HepG2 (cell line): ENCODE data around the gene FAM216A. TPM values are rescaled to one million over a fixed set of nuclear protein-coding genes. Genes with fewer than 3 reads are reported as not detected.

ENCODE experiments used
- ATAC-seq: fragments of 200-7000 bp; cut with Tn5 transposase; 3 replicates; pipeline ENCODE4 v1.9.1; 2020; ENCODE audit warnings: mild to moderate bottlenecking, moderate library complexity
- BruUV-seq: library from RNA; stranded (reverse); fragments of 400-500 nt; replicated peaks from 2 replicates; lab custom pipeline; 2021; lab: Mats Ljungman, UMichigan
- CTCF ChIA-PET: fragments of 300-600 bp; formaldehyde crosslinking; extraction: SDS; loops from one replicate; lab custom pipeline; 2021; ENCODE audit warnings: low total read pairs, inconsistent platforms, low intra/inter-chr PET ratio; lab: Yijun Ruan, JAX
- POLR2A ChIA-PET: fragments of 350-600 bp; sonication (Branson Sonifier 250); formaldehyde crosslinking; loops from one replicate; lab custom pipeline; 2020; ENCODE audit warnings: antibody characterized with exemption, inconsistent platforms; lab: Yijun Ruan, JAX
- DNase-seq: peaks from one replicate; pipeline ENCODE4 v3.0.0-alpha.2; 2015; ENCODE audit warnings: low spot score
- FAIRE-seq: peaks from 3 replicates; lab custom pipeline; 2011; peaks lifted over from hg19 to GRCh38; lab: Jason Lieb, UNC
- H2AFZ ChIP-seq: one replicate; pipeline ENCODE4 v1.6.1; 2011; ENCODE audit warnings: low read length, inconsistent platforms
- H3K27ac ChIP-seq: fragments of 300-600 bp; 3 replicates; pipeline ENCODE4 v1.8.0; 2011; ENCODE audit warnings: mixed run types, mild to moderate bottlenecking, mixed read lengths, low read length, inconsistent platforms; ENCODE audit not compliant: insufficient read depth; ENCODE audit errors: extremely low read length
- H3K27me3 ChIP-seq, 2 experiments: fragments of 200-600 bp in 1 of 2; 2 replicates in 1 of 2; 3 replicates in 1 of 2; pipeline versions ENCODE4 v1.6.0 to v1.8.0; 2011; ENCODE audit warnings: low read length in 2 of 2, mild to moderate bottlenecking in 2 of 2, moderate library complexity in 2 of 2, inconsistent platforms in 1 of 2; ENCODE audit not compliant: insufficient read depth in 2 of 2, control insufficient read depth in 1 of 2
- H3K36me3 ChIP-seq, 2 experiments: fragments of 200-600 bp in 1 of 2; replicated peaks in 1 of 2; 2 replicates in 1 of 2; 3 replicates in 1 of 2; pipeline versions ENCODE4 v1.5.1 to v1.8.0; 2011; ENCODE audit warnings: low read length in 2 of 2, inconsistent platforms in 1 of 2; ENCODE audit not compliant: insufficient read depth in 2 of 2, control insufficient read depth in 1 of 2
- H3K4me1 ChIP-seq: 2 replicates; pipeline ENCODE4 v1.5.1; 2012; ENCODE audit warnings: low read length, inconsistent platforms; ENCODE audit not compliant: insufficient read depth
- H3K4me2 ChIP-seq: 2 replicates; pipeline ENCODE4 v1.6.0; 2011; ENCODE audit warnings: low read depth, low read length, inconsistent platforms
- H3K4me3 ChIP-seq, 3 experiments: fragments of 200-600 bp in 1 of 3; sonication (generic), shearing (Covaris generic) in 1 of 3; replicated peaks in 1 of 3; 2 replicates each; pipeline ENCODE4 v1.5.1; 2011 to 2016; ENCODE audit warnings: low read length in 3 of 3, inconsistent platforms in 2 of 3, low read depth in 2 of 3, mild to moderate bottlenecking in 2 of 3, control low read depth in 1 of 3, mixed read lengths in 1 of 3; ENCODE audit not compliant: insufficient read depth in 1 of 3
- H3K79me2 ChIP-seq: one replicate; pipeline ENCODE4 v1.6.1; 2011; ENCODE audit warnings: low read length, inconsistent platforms; ENCODE audit not compliant: insufficient read depth
- H3K9ac ChIP-seq: 2 replicates; pipeline ENCODE4 v1.6.0; 2011; ENCODE audit warnings: mild to moderate bottlenecking, low read depth, low read length, inconsistent platforms; ENCODE audit not compliant: insufficient read depth
- H3K9me3 ChIP-seq: 2 replicates; pipeline ENCODE4 v1.5.1; 2012; ENCODE audit warnings: mild to moderate bottlenecking, low read length
- H4K20me1 ChIP-seq: 2 replicates; pipeline ENCODE4 v1.6.0; 2011; ENCODE audit warnings: inconsistent platforms, mild to moderate bottlenecking, low read length, moderate library complexity; ENCODE audit not compliant: insufficient read depth
- BRCA1 ChIP-seq: sonication (generic); formaldehyde crosslinking; IDR thresholded peaks from 2 replicates; pipeline ENCODE4 v1.4.0; 2020; ENCODE audit warnings: missing genetic modification reagents
- FIP1L1 ChIP-seq: fragments of 200-400 bp; formaldehyde crosslinking; IDR thresholded peaks from 2 replicates; pipeline ENCODE4 v1.6.1; 2018; ENCODE audit warnings: low read depth, mild to moderate bottlenecking, low read length, moderate library complexity, borderline replicate concordance; ENCODE audit not compliant: insufficient read depth
- HOXA3 ChIP-seq: sonication (generic); formaldehyde crosslinking; IDR thresholded peaks from 2 replicates; pipeline ENCODE4 v1.5.0; 2020; ENCODE audit warnings: missing genetic modification reagents
- MAFG ChIP-seq: sonication (generic); formaldehyde crosslinking; IDR thresholded peaks from 2 replicates; pipeline ENCODE4 v1.5.1; 2020; ENCODE audit warnings: mild to moderate bottlenecking, missing genetic modification reagents
- RFX1 ChIP-seq: fragments of 450-650 bp; IDR thresholded peaks from 2 replicates; pipeline ENCODE4 v1.6.1; 2017
- ZBTB8A ChIP-seq: sonication (generic); formaldehyde crosslinking; IDR thresholded peaks from 2 replicates; pipeline ENCODE4 v1.4.0; 2020; ENCODE audit warnings: mild to moderate bottlenecking, low read depth, missing genetic modification reagents, borderline replicate concordance
- ZFP62 ChIP-seq: sonication (generic); formaldehyde crosslinking; IDR thresholded peaks from 2 replicates; pipeline ENCODE4 v1.4.0; 2020; ENCODE audit warnings: missing genetic modification reagents
- ZMYM2 ChIP-seq: sonication (generic); formaldehyde crosslinking; IDR thresholded peaks from 2 replicates; pipeline ENCODE4 v1.8.0; 2022; ENCODE audit warnings: mild to moderate bottlenecking, missing genetic modification reagents
- ZNF407 ChIP-seq: sonication (generic); formaldehyde crosslinking; IDR thresholded peaks from one replicate; pipeline ENCODE4 v1.5.1; 2020; ENCODE audit warnings: mild to moderate bottlenecking, missing genetic modification reagents; ENCODE audit errors: not compliant biosample characterization
- ZNF556 ChIP-seq: sonication (generic); formaldehyde crosslinking; IDR thresholded peaks from 2 replicates; pipeline ENCODE4 v1.4.0; 2020; ENCODE audit warnings: mild to moderate bottlenecking, missing genetic modification reagents, borderline replicate concordance
- ZNF574 ChIP-seq: sonication (generic); formaldehyde crosslinking; IDR thresholded peaks from 2 replicates; pipeline ENCODE4 v1.4.0; 2020; ENCODE audit warnings: missing genetic modification reagents
- ZNF792 ChIP-seq: IDR thresholded peaks from 2 replicates; pipeline ENCODE4 v1.6.1; 2016
- WGBS: methylation state at CpG from one replicate; pipeline ENCODE4 v1.1.6; 2017; ENCODE audit warnings: low lambda C conversion rate; 5-methylcytosine and 5-hydroxymethylcytosine counted together
- in situ Hi-C: cut with HindIII; loops from 2 replicates; pipeline ENCODE4 v1.10.0; 2017; ENCODE audit warnings: low pct_unique_long_range_greater_than_20kb; ENCODE audit not compliant: extremely low pct_ligation_motif_present
- intact Hi-C: fragments of 100-400 bp; cut with micrococcal nuclease; formaldehyde crosslinking; loops from one replicate; pipeline ENCODE4 v1.10.0; 2022; ENCODE audit not compliant: unreplicated experiment
- polyA plus RNA-seq, 8 experiments: library from polyadenylated mRNA; depleted of rRNA in 3 of 8; stranded (reverse) in 7 of 8; unstranded in 1 of 8; fragments of >200 nt; fragmentation: Illumina TruSeq in 4 of 8; extraction: Trizol in 4 of 8; gene quantifications; 2 replicates each; pipeline versions ENCODE4 v1.2.1 to v1.2.3, GENCODE V29; 2011 to 2016; ENCODE audit warnings: low read depth in 4 of 8, missing spikeins in 1 of 8, mixed read lengths in 1 of 8; ENCODE audit not compliant: insufficient read depth in 1 of 8
- total RNA-seq, 5 experiments: library from RNA; depleted of rRNA; stranded (reverse); fragments of >200 nt; fragmentation: Illumina TruSeq; extraction: Trizol; gene quantifications; 2 replicates each; pipeline ENCODE4 v1.2.3, GENCODE V29; 2016; ENCODE audit warnings: low read depth in 1 of 5
- TF ChIP-seq, protein P1 (sequence below): sonication (generic); formaldehyde crosslinking; conservative IDR thresholded peaks from 2 replicates; pipeline ENCODE4 v1.8.0; 2022; ENCODE audit warnings: low read depth, missing genetic modification reagents

FAM216A gene
- total and polyA plus RNA-seq, 2 of the 13 experiments (the other 11 are each of a cell fraction or from before 2014, with no cell fraction given): 20.3 to 31.2 TPM

DNA sequence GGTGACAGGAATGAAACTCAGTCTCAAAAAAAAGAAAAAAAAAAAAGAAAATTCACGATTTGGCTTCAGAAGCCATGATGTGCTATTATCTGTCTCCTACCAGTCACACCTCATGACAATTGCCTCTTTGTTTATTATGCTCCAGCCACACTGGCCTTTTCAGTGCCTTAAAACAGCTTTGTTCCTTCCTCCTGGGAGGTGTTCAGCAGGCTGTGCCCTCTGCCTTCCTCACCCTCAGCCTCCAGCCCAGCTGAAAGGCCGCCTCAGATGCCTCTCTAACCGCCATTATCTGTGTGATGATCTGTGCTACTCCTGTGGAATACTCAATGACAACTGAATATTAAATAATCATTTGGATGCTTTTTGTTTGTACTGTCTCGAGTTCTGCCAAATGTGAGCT lies 9.9 kb upstream of the FAM216A start:
- Histone ChIP-seq H3K36me3 (peaks cover 9 to 56% of the 10 kb centered on the region in 2 experiments), H3K27me3 (no peaks in the 10 kb centered on the region), H3K4me1 (peaks cover 9% of the 10 kb centered on the region), H4K20me1 (no peaks in the 10 kb centered on the region), H3K4me2 (no peak overlapping the region), H3K4me3 (no peak overlapping the region), H3K27ac (no peak overlapping the region), H3K9me3 (no peaks in the 10 kb centered on the region), H3K9ac (no peak overlapping the region), H2AFZ (no peak overlapping the region), H3K79me2 (no peaks in the 10 kb centered on the region)
- ChIA-PET POLR2A (interaction anchor here (1.2 kb wide), 1 partner anchor 10 kb away, joined by 5 read pairs; the partner anchor contains the start of genes FAM216A and GPN3), CTCF (no interaction called here)
- 94% methylated on average over 4 of the region's 4 CpGs for WGBS
- in situ Hi-C loops (no loop called here), intact Hi-C loops (no loop called here)
- no TSS peak for BruUV-seq
- ATAC-seq (no peak), DNase-seq (no peak), FAIRE-seq (no peak)
- TF ChIP-seq ZMYM2: no peak
- no peak for TF ChIP-seq ZNF792 (CRISPR knock-in tag)
- no peak for TF ChIP-seq ZNF574 (CRISPR knock-in tag)
- no peak for TF ChIP-seq MAFG (CRISPR knock-in tag)
- no peak for TF ChIP-seq RFX1
- no peak for TF ChIP-seq FIP1L1
- no peak for TF ChIP-seq ZNF407 (CRISPR knock-in tag)
- no peak for TF ChIP-seq ZBTB8A (CRISPR knock-in tag)
- TF ChIP-seq, protein P1, sequence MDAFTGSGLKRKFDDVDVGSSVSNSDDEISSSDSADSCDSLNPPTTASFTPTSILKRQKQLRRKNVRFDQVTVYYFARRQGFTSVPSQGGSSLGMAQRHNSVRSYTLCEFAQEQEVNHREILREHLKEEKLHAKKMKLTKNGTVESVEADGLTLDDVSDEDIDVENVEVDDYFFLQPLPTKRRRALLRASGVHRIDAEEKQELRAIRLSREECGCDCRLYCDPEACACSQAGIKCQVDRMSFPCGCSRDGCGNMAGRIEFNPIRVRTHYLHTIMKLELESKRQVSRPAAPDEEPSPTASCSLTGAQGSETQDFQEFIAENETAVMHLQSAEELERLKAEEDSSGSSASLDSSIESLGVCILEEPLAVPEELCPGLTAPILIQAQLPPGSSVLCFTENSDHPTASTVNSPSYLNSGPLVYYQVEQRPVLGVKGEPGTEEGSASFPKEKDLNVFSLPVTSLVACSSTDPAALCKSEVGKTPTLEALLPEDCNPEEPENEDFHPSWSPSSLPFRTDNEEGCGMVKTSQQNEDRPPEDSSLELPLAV (CRISPR knock-in tag): no peak
- TF ChIP-seq BRCA1: no peak
- TF ChIP-seq HOXA3 (CRISPR knock-in tag): no peak
- TF ChIP-seq ZFP62: no peak
- no peak for TF ChIP-seq ZNF556 (CRISPR knock-in tag)
